Neural cell (in vitro differentiated cells): ENCODE measurements around the gene COL18A1. TPM values are rescaled to one million over a fixed set of nuclear protein-coding genes. Genes with fewer than 3 reads are reported as not detected.

Source experiments
- H2AFZ ChIP-seq: fragments of 200-600, 300-800 bp; sonication (generic), shearing (Covaris generic); 2 replicates; pipeline ENCODE4 v1.6.0; 2014; ENCODE audit warnings: low read depth, mild to moderate bottlenecking, antibody characterized with exemption, low read length, moderate library complexity
- H3F3A ChIP-seq: fragments of 200-600 bp; shearing (Covaris generic); 2 replicates; pipeline ENCODE4 v1.6.1; 2016; ENCODE audit warnings: mild to moderate bottlenecking, moderate library complexity, mixed read lengths, antibody characterized with exemption, low read length; ENCODE audit not compliant: insufficient read depth, poor library complexity, severe bottlenecking
- H3K27ac ChIP-seq: fragments of 200-600, 300-800 bp; sonication (generic), shearing (Covaris generic); 2 replicates; pipeline ENCODE4 v1.5.1; 2014; ENCODE audit warnings: mild to moderate bottlenecking, low read length, moderate library complexity
- H3K27me3 ChIP-seq: fragments of 300-800, 200-600 bp; sonication (generic), shearing (Covaris generic); 2 replicates; pipeline ENCODE4 v1.6.0; 2014; ENCODE audit warnings: mild to moderate bottlenecking, low read depth, low read length, moderate library complexity; ENCODE audit not compliant: insufficient read depth
- H3K36me3 ChIP-seq: fragments of 300-800, 200-600 bp; sonication (generic), shearing (Covaris generic); 2 replicates; pipeline ENCODE4 v1.5.1; 2014; ENCODE audit warnings: mild to moderate bottlenecking, antibody characterized with exemption, low read length, moderate library complexity; ENCODE audit not compliant: insufficient read depth
- H3K4me2 ChIP-seq: fragments of 300-800, 200-600 bp; sonication (generic), shearing (Covaris generic); 2 replicates; pipeline ENCODE4 v1.6.0; 2014; ENCODE audit warnings: mild to moderate bottlenecking, low read length
- H3K4me3 ChIP-seq: fragments of 300-800, 200-600 bp; sonication (generic), shearing (Covaris generic); 2 replicates; pipeline ENCODE4 v1.5.1; 2014; ENCODE audit warnings: mild to moderate bottlenecking, low read length, moderate library complexity
- H3K79me2 ChIP-seq: fragments of 200-600 bp; shearing (Covaris generic); replicated peaks from 2 replicates; pipeline ENCODE4 v1.6.0; 2014; ENCODE audit warnings: mild to moderate bottlenecking, low read length, moderate library complexity; ENCODE audit not compliant: insufficient read depth
- H3K9ac ChIP-seq: fragments of 300-800, 200-600 bp; sonication (generic), shearing (Covaris generic); 2 replicates; pipeline ENCODE4 v1.6.1; 2016; ENCODE audit warnings: mild to moderate bottlenecking, low read length, mixed read lengths
- H3K9me2 ChIP-seq: fragments of 200-600 bp; shearing (Covaris generic); 2 replicates; pipeline ENCODE4 v1.6.1; 2016; ENCODE audit warnings: mild to moderate bottlenecking, low read length, mixed read lengths; ENCODE audit not compliant: insufficient read depth
- H3K9me3 ChIP-seq: fragments of 200-600, 300-800 bp; sonication (generic), shearing (Covaris generic); 2 replicates; pipeline ENCODE4 v1.6.1; 2016; ENCODE audit warnings: mild to moderate bottlenecking, mixed run types, low read length, moderate library complexity, mixed read lengths
- H4K20me1 ChIP-seq: fragments of 200-600 bp; shearing (Covaris generic); 2 replicates; pipeline ENCODE4 v1.6.1; 2016; ENCODE audit warnings: mild to moderate bottlenecking, mixed run types; ENCODE audit not compliant: insufficient read depth
- CTCF ChIP-seq: fragments of 450-650 bp; IDR thresholded peaks from 2 replicates; pipeline ENCODE4 v1.5.1; 2014; ENCODE audit warnings: antibody characterized with exemption, mild to moderate bottlenecking, moderate library complexity; ENCODE audit not compliant: poor library complexity, severe bottlenecking
- EP300 ChIP-seq: fragments of 450-650 bp; conservative IDR thresholded peaks from 2 replicates; pipeline ENCODE4 v1.6.1; 2014; ENCODE audit warnings: antibody characterized with exemption, mild to moderate bottlenecking, moderate library complexity; ENCODE audit not compliant: poor library complexity, severe bottlenecking
- EZH2 ChIP-seq: fragments of 200-600, 300-800 bp; shearing (Covaris generic), sonication (generic); IDR thresholded peaks from 2 replicates; pipeline ENCODE4 v1.6.1; 2014; ENCODE audit warnings: antibody characterized with exemption, low read length, borderline replicate concordance, mild to moderate bottlenecking; ENCODE audit not compliant: insufficient read depth, poor library complexity, severe bottlenecking
- MXI1 ChIP-seq: fragments of 450-650 bp; conservative IDR thresholded peaks from 2 replicates; pipeline ENCODE4 v1.6.1; 2014; ENCODE audit warnings: antibody characterized with exemption, mild to moderate bottlenecking; ENCODE audit not compliant: poor library complexity, severe bottlenecking
- POLR2AphosphoS5 ChIP-seq: IDR thresholded peaks from 2 replicates; pipeline ENCODE4 v1.6.1; 2012
- RAD21 ChIP-seq: fragments of 450-650 bp; conservative IDR thresholded peaks from 2 replicates; pipeline ENCODE4 v1.6.1; 2014; ENCODE audit warnings: antibody characterized with exemption, mild to moderate bottlenecking, moderate library complexity
- SMC3 ChIP-seq: fragments of 450-650 bp; conservative IDR thresholded peaks from 2 replicates; pipeline ENCODE4 v1.6.1; 2014; ENCODE audit warnings: antibody characterized with exemption, mild to moderate bottlenecking, moderate library complexity; ENCODE audit not compliant: poor library complexity
- TAF1 ChIP-seq: IDR thresholded peaks from 2 replicates; pipeline ENCODE4 v1.6.1; 2012; ENCODE audit warnings: low read depth
- polyA plus RNA-seq: library from polyadenylated mRNA; depleted of rRNA; stranded (reverse); fragments of >200 nt; gene quantifications from 2 replicates; pipeline ENCODE4 v1.2.3, GENCODE V29; 2014
- TF ChIP-seq, protein P1 (sequence below): IDR thresholded peaks from 2 replicates; pipeline ENCODE4 v1.6.1; 2012; ENCODE audit warnings: borderline replicate concordance

COL18A1 gene
- polyA plus RNA-seq, 1 donor from 2014 or later = 2.5 TPM

DNA sequence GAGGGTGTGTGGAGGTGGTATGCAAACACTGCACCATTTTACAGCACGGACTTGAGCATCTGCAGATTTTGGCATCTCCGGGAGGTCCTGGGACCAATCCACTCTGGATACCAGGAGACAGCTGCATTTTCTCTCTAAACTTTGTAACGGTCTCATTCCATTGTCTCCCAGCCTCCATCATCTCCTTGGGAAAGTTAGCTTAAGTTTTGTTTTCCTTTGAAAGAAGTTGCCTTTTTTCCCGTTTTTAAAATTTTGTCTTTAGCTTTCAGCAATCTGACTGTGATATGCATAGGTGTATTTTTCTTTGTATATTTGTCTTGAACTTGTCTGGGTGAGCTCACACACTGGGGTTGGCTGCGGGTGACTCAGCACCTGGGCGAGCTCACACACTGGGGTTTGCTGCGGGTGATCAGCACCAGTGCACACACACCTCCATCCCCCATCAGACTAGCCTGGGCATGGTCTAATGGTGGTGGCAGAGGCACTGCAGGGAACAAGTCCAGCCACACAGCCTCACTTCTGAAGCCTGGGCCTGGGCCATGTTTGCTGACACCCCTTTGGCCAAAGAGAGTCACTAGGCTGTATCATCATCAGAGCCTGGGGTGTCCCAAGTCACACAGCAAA, 32.1 kb upstream of the COL18A1 start:
- TF ChIP-seq TAF1 (no peak), CTCF (no peak), POLR2AphosphoS5 (no peak), EP300 (no peak), EZH2 (no peak), MXI1 (no peak), SMC3 (no peak), RAD21 (no peak)
- TF ChIP-seq, protein P1, sequence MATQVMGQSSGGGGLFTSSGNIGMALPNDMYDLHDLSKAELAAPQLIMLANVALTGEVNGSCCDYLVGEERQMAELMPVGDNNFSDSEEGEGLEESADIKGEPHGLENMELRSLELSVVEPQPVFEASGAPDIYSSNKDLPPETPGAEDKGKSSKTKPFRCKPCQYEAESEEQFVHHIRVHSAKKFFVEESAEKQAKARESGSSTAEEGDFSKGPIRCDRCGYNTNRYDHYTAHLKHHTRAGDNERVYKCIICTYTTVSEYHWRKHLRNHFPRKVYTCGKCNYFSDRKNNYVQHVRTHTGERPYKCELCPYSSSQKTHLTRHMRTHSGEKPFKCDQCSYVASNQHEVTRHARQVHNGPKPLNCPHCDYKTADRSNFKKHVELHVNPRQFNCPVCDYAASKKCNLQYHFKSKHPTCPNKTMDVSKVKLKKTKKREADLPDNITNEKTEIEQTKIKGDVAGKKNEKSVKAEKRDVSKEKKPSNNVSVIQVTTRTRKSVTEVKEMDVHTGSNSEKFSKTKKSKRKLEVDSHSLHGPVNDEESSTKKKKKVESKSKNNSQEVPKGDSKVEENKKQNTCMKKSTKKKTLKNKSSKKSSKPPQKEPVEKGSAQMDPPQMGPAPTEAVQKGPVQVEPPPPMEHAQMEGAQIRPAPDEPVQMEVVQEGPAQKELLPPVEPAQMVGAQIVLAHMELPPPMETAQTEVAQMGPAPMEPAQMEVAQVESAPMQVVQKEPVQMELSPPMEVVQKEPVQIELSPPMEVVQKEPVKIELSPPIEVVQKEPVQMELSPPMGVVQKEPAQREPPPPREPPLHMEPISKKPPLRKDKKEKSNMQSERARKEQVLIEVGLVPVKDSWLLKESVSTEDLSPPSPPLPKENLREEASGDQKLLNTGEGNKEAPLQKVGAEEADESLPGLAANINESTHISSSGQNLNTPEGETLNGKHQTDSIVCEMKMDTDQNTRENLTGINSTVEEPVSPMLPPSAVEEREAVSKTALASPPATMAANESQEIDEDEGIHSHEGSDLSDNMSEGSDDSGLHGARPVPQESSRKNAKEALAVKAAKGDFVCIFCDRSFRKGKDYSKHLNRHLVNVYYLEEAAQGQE = no peak

GRCh38 chr21:45373991-45374816, 30.8 kb upstream of the COL18A1 start:
- Histone ChIP-seq H3K9me3 (peaks cover 3% of the 10 kb centered on the region), H3K36me3 (no peaks in the 10 kb centered on the region), H3F3A (no peaks in the 10 kb centered on the region), H3K9ac (no peak overlapping the region), H3K27ac (no peak overlapping the region), H3K4me3 (no peak overlapping the region), H4K20me1 (no peaks in the 10 kb centered on the region), H3K27me3 (peaks cover 20% of the 10 kb centered on the region), H3K79me2 (no peaks in the 10 kb centered on the region), H2AFZ (no peak overlapping the region), H3K9me2 (no peaks in the 10 kb centered on the region), H3K4me2 (no peak overlapping the region)
- TF ChIP-seq EP300 = no peak
- TF ChIP-seq POLR2AphosphoS5 = no peak
- TF ChIP-seq EZH2 = no peak
- TF ChIP-seq, protein P1 = no peak
- TF ChIP-seq MXI1 = no peak
- no peak for TF ChIP-seq CTCF
- no peak for TF ChIP-seq TAF1
- no peak for TF ChIP-seq RAD21
- no peak for TF ChIP-seq SMC3

More for the DNA sequence above, 32.1 kb upstream of the COL18A1 start:
- no peaks in the 10 kb centered on the region for H3F3A ChIP-seq
- H3K4me2 ChIP-seq = no peak overlapping the region
- no peak overlapping the region for H3K4me3 ChIP-seq
- H3K27ac ChIP-seq = no peak overlapping the region
- H3K9ac ChIP-seq = no peak overlapping the region
- H3K9me3 ChIP-seq = peaks cover 3% of the 10 kb centered on the region
- no peaks in the 10 kb centered on the region for H4K20me1 ChIP-seq
- peaks cover 11% of the 10 kb centered on the region for H3K27me3 ChIP-seq
- H2AFZ ChIP-seq = no peak overlapping the region
- H3K36me3 ChIP-seq = no peaks in the 10 kb centered on the region
- no peaks in the 10 kb centered on the region for H3K9me2 ChIP-seq
- no peaks in the 10 kb centered on the region for H3K79me2 ChIP-seq
